GM12873 (cell line): ENCODE data around the gene NELL2.

Experiments
- TF ChIP-seq, protein P1 (sequence below): IDR thresholded peaks from 2 replicates; pipeline ENCODE4 v1.5.1; 2012; ENCODE audit warnings: low read depth, mild to moderate bottlenecking, moderate library complexity, low read length, control low read depth; ENCODE audit not compliant: insufficient read depth; ENCODE audit errors: missing control alignments

Gene NELL2

DNA sequence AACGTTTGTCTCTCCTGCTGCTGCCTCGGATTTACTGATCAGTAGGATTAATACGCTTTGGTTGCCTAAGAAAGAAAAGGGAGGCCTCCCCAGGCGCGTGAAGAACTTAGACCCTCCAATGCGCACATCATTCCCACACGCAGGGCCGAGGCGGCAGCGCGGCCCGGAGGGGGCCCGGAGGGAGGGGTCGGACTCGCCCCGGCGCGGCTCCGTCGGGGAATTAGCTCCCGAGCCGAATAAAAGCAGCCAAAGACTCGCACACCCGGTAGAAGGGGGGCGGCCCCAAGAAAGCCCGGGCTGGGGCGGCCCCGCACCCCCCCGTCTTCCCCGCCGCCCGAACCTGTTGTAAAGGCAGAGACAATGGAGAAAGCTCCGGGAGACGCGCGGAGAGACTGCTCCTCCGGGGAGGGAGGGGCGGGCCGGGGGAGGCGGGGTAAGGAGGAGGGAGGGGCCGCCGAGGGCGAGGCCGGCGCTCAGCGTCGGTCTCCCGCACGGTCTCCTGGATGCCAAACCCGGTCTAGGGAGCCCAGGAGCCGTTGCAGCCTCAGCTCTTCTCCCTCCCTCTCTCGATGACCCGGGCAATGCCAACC, at the start of gene NELL2:
Gene NELL2 (minus strand): TSS at position 362 of the 590 bp plus-strand sequence. CDS start 446 bp downstream, outside the sequence.
- TF ChIP-seq, protein P1, sequence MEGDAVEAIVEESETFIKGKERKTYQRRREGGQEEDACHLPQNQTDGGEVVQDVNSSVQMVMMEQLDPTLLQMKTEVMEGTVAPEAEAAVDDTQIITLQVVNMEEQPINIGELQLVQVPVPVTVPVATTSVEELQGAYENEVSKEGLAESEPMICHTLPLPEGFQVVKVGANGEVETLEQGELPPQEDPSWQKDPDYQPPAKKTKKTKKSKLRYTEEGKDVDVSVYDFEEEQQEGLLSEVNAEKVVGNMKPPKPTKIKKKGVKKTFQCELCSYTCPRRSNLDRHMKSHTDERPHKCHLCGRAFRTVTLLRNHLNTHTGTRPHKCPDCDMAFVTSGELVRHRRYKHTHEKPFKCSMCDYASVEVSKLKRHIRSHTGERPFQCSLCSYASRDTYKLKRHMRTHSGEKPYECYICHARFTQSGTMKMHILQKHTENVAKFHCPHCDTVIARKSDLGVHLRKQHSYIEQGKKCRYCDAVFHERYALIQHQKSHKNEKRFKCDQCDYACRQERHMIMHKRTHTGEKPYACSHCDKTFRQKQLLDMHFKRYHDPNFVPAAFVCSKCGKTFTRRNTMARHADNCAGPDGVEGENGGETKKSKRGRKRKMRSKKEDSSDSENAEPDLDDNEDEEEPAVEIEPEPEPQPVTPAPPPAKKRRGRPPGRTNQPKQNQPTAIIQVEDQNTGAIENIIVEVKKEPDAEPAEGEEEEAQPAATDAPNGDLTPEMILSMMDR, result no peak

DNA sequence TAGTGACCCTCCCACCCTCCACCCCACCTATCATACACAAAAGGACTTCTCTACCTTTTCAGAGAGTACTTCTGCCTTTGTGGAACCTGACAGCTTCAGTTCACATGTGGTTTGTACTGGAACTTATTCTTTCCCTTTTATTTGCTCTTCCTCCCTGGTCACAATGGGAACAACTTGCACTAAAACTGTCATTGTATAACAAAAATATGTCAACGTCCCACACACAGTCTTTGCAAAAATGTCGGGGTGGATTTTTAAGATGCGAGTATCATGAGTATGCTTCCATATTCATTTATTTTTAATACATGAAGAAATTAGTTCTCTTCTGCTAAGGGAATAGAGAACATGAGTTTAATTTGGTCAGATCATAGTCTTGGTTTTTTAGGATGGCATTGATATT, 45.6 kb upstream of the NELL2 start:
- TF ChIP-seq, protein P1, result no peak

DNA sequence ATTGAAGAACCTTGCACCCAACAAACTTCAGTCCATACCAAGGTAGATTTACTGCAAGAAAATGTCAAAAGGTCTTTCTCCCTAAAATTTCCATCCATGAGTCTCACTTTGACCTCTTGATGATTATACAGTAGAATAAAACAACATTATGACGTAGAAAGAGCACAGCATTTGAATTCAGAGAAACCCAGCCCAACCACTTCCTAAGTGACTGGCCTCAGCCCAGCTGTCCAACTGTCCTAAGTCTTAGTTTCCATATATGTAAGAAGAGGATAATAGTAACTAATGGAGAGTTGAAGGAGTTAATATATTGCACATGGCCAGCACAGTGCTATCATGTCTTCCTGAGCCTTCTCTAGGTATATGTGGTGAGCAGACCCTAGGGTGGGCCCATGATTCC, 41.0 kb upstream of the NELL2 start:
- TF ChIP-seq, protein P1, result no peak

DNA sequence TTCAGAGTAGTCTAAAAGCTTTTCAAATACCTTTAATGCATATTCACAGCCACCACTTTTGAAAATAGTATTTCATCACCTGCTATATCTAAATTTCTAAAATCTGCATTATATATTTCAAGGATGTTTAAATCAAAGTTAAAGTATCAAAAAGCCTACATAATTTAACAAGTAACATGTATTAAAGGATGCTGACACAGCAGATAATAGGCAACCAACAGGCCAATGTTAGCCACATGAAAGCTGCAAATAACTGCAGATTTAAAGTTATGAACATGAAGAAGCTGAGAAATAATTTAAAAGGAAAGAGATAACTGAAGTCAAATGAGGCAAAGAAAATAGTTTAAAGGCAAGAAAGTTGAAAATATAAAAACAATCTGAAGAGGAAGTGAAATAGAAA, 39.8 kb upstream of the NELL2 start:
- TF ChIP-seq, protein P1, result no peak

DNA sequence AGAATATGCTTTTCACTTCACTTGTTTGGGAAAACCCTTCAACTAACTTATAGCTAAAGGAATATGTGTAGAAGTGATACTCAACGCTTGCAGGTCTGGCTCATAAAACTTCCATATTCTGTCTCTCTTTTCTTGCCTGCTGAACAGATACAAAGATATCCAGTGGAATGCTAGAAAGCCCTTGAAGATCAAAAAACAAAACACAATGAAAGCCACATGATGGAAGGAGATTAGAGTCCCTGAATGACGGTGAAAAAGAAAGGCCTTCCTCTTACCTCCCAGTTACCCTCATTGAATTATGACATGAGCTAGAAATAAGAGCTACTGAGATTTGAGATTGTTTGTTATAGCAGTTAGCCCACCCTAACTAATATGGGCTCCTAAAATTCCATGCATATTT, 28.2 kb upstream of the NELL2 start:
- TF ChIP-seq, protein P1, result no peak

DNA sequence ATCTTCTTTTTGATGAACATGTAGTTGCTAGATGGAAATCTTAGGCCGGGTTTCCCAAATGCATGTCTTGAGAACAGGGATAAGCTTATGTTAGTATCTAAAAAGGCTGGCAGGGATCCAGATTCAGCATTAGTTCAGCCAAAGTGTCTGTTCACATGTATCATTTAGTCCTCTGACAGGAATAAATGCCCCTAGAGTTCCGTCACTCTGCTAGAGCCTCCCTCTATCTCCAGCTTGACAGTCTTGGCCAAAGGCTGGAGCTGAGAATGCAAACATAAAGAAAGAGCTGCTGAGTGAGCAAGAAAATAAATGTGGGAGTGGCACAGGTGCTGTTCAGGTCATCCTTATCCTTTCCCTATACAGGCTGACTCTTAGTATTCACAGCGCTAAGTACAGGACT, 13.8 kb upstream of the NELL2 start:
- TF ChIP-seq, protein P1, result no peak

DNA sequence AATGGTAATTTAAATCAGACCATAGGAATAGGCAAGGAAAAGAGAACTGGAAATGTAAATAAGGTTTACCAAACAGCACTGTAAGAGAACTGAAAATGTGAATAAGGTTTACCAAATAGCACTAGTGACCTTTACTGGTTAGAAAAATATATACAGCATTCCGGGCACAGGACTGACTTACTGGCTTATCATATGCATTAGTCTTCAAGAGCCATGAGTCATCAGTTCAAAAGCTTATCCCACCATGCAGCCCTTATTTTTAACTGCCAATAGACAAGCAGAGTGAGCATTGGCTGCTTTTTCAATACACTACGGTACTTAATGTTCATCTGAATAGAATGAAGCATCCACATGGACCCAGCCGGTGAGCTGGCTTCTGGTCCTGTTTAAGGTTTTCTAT, 13.0 kb upstream of the NELL2 start:
- TF ChIP-seq, protein P1, result no peak
